NCI-H526 (cell line): ENCODE results near the gene TACC2.
"Not testable (repeated sequence)": the region's sequence is repeated elsewhere in the genome, so short reads cannot be mapped to it uniquely, and the experiment has no call there.

ENCODE experiments used
- DNase-seq, 2 experiments: peaks; one replicate each; lab custom pipeline; 2025; lab: John Stamatoyannopoulos, UW

TACC2 gene, protein sequence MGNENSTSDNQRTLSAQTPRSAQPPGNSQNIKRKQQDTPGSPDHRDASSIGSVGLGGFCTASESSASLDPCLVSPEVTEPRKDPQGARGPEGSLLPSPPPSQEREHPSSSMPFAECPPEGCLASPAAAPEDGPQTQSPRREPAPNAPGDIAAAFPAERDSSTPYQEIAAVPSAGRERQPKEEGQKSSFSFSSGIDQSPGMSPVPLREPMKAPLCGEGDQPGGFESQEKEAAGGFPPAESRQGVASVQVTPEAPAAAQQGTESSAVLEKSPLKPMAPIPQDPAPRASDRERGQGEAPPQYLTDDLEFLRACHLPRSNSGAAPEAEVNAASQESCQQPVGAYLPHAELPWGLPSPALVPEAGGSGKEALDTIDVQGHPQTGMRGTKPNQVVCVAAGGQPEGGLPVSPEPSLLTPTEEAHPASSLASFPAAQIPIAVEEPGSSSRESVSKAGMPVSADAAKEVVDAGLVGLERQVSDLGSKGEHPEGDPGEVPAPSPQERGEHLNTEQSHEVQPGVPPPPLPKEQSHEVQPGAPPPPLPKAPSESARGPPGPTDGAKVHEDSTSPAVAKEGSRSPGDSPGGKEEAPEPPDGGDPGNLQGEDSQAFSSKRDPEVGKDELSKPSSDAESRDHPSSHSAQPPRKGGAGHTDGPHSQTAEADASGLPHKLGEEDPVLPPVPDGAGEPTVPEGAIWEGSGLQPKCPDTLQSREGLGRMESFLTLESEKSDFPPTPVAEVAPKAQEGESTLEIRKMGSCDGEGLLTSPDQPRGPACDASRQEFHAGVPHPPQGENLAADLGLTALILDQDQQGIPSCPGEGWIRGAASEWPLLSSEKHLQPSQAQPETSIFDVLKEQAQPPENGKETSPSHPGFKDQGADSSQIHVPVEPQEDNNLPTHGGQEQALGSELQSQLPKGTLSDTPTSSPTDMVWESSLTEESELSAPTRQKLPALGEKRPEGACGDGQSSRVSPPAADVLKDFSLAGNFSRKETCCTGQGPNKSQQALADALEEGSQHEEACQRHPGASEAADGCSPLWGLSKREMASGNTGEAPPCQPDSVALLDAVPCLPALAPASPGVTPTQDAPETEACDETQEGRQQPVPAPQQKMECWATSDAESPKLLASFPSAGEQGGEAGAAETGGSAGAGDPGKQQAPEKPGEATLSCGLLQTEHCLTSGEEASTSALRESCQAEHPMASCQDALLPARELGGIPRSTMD (N-terminal part only)

GRCh38 chr10:121988361-121989324, at the start of gene TACC2:
TACC2 (plus strand) TSS chr10:121989163; CDS start chr10:122021982, 32,819 bp downstream.
- DNase-seq, result no peak

DNA sequence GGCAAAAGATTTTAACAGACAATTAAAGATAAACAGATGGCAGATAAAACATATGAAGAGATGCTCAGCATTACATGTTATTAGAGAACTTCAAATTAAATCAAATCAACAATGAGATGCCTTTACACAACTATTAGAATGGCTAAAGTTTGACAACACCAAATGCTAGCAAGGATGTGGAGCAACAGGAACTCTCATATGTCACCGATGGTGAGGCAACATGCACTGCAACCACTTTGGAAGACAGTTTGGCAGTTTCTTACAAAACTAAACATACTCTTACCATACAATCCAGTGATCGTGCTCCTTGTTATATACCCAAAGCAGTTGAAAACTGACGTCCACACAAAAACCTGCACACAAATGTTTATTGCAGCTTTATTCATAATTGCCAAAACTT, 47.4 kb upstream of the TACC2 start:
- DNase-seq, result no peak

- DNase-seq, result no peak
Measured at GRCh38 chr10:121942749-121943416, 46.1 kb upstream of the TACC2 start.

GRCh38 chr10:121947343-121948330, 41.3 kb upstream of the TACC2 start:
- no peak for DNase-seq

- DNase-seq, result peak in 1 of 2 experiments; percentile 47
Measured at GRCh38 chr10:121949049-121949448, 39.9 kb upstream of the TACC2 start.

- no peak for DNase-seq
Measured at GRCh38 chr10:121949451-121949850, 39.5 kb upstream of the TACC2 start.

GRCh38 chr10:121952226-121952625, 36.7 kb upstream of the TACC2 start:
- DNase-seq, result no peak

GRCh38 chr10:121956111-121957061, 32.6 kb upstream of the TACC2 start:
- DNase-seq, result no peak

- no peak for DNase-seq
Measured at GRCh38 chr10:121959671-121960070, 29.3 kb upstream of the TACC2 start.

DNA sequence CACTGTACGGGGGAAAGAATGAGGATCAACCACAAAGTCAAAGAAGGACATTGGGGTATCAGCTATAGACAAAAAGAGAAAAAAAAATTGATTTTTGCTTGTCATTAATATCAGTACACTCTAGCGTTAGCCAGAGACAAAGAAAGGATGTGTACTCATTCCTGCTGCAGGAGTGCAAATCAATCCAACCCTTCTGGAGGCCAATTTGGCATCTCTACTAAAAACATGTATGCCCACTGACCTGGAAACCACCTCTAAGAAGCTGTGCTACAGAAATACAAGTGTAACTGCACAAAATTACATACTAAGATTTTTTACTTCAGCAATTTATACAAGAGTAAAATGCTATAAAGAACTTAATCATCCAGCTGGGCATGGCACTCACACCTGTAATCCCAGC, 27.5 kb upstream of the TACC2 start:
- no peak for DNase-seq

DNA sequence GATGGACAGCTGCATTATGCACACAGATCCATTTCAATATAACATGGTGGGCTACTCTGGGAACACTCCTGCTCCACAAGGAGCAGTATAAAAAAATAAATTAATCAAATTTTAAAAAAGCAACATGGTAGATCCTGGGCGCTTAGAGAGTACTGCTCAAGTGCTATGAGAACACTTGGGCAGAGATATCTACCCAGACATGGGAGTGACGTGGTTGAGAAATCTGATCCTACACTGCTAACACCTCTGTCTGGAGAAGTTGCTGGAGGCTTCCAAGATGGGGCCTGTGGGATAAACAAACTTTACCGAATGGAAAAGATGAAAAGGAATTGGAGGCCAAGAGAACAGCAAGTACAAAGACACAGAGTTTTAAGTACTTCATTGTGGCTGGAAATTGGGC, 23.0 kb upstream of the TACC2 start:
- DNase-seq, result no peak

DNA sequence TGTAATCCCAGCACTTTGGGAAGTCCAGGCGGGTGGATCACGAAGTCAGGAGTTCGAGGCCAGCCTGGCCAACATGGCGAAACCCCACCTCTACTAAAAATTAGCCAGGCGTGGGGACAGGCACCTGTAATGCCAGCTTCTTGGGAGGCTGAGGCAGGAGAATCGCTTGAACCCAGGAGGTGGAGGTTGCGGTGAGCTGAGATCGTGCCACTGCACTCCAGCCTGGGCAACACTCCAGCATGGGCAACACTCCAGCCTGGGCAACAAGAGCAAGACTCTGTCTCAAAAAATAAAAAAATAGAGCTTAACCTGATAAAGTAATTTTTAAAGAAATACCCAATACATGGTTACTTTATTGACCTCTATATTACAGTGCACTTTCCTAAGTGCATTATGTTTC, 19.9 kb upstream of the TACC2 start:
- DNase-seq, result not testable (repeated sequence)

- peak in 1 of 2 experiments; percentile 39 for DNase-seq
Measured at GRCh38 chr10:121974019-121974534, 14.9 kb upstream of the TACC2 start.

DNA sequence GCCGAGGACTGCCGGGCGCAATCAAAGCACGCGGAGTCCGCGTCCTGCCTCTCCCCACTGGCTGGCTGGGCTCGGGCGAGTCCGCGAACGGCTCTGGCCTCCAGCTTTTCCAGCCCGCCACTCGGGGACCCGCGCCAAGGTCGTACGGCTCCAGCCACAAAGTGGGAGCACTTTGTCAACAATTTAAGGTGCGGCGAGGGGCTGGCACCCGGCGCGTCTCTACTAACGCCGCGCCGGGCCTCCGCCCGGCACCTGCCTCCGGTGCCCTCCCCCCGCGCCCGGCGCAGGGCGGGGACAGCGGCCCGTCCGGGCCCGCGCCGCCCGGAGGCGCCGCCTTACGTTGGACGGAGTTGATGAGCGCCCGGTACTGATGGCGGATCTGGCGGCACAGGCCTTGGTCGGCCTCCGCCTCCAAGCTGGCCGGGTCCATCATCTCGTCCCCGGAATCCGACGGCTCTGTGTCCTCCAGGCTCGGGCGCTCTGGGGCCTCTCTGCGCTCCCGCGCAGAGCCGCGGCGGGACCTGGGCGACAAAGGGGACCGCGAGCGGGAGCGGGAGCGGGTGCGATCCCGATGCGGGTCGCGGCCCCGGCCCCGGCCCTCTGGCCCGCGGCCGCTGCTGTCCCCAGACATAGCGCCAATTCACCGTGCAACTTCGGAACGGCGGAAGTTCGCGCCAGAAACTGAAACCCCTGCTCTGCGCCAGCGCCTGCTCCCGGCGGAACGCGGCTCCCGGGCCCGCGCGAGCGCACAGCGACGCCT, 14.2 kb upstream of the TACC2 start, which contains the start of gene NSMCE4A:
Gene NSMCE4A (minus strand): TSS at position 683 of the 760 bp plus-strand sequence. CDS start 52 bp downstream, at position 631.
- DNase-seq, result peak; percentile 13 to 85

DNA sequence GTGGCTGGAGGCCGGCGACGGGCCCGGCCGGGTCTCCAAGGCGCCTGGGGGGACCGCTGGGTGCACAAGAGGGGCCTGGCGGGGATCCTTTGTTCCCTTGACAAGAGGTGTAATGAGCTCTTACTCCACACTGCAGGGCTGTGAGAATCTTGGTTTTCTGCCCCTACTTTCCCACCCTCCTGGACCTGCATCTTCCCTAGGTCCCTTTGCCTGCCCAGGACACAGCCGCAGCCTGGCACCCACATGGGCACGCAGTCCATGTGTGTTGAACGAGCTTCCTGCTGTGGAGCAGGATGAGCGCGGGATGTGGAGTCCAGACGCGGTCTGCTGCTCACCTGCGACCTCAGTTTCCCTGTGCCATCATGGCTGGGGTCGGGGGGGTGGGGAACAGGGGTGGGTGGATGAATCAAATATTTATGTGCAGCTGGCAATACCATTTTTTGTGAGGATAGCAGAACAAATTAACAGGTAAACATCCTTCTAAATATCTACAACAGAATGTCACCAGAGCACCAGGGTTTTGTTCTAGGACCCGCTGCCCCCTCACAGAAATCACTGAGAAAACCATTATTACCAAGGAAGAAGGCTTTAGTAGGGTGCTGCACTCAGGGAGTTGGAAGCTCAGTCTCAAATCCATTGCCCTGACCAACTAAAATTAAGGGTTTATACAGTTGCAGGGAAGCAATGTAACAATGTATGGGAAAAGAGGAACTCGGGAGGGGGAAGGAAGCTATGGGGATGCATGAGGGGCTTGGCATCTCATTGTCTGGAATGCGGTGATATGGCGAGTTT, 13.5 kb upstream of the TACC2 start:
- DNase-seq, result no peak

DNA sequence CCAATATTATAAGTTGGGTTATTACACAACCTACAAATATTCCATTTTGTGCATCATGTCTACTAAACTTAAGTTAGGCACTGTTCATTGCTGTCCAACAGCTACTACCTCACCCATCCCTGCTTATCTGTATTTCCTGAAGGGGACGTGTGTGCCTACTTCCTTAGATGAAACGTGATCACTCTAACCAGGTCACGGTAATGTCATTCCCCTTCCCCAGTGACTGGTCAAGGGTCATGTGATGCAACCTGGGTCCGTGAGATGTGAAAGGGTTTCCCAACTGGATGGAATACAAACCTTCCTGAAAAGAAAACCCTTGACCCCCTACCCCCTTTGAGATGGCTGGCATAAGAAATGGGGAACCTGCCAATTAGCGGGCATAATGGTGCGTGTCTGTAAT, 12.4 kb upstream of the TACC2 start:
- DNase-seq, result no peak
